GM12872 (cell line): Measurements from ENCODE around the gene MYO5A.

Source experiments
- TF ChIP-seq, protein P1 (sequence below): IDR thresholded peaks from 3 replicates; pipeline ENCODE4 v1.5.1; 2011; ENCODE audit warnings: low read depth, mild to moderate bottlenecking, low read length, moderate library complexity; ENCODE audit not compliant: insufficient read depth

MYO5A gene

DNA sequence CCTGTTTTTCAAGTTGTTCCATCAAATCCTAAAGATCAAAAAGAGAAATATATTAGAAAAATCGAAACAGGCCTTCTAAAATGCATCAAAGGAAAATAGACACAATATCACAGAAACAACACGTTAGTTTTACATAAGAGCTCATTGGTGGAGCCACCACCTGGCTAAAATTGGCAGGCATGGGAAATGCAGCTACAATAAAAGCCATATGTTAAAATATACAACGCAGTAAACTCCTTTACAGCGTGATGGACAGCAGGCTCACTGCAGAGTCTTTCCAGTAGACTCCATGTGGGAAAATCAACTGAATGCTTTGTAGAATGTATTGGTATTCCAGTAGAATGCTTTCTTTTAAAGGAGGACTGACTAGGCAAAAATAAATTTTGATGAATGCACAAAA lies 192.2 kb downstream of the MYO5A start:
- TF ChIP-seq, protein P1, sequence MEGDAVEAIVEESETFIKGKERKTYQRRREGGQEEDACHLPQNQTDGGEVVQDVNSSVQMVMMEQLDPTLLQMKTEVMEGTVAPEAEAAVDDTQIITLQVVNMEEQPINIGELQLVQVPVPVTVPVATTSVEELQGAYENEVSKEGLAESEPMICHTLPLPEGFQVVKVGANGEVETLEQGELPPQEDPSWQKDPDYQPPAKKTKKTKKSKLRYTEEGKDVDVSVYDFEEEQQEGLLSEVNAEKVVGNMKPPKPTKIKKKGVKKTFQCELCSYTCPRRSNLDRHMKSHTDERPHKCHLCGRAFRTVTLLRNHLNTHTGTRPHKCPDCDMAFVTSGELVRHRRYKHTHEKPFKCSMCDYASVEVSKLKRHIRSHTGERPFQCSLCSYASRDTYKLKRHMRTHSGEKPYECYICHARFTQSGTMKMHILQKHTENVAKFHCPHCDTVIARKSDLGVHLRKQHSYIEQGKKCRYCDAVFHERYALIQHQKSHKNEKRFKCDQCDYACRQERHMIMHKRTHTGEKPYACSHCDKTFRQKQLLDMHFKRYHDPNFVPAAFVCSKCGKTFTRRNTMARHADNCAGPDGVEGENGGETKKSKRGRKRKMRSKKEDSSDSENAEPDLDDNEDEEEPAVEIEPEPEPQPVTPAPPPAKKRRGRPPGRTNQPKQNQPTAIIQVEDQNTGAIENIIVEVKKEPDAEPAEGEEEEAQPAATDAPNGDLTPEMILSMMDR = 0 out of 3 replicates have a peak, but pooled peaks have one; percentile 11

DNA sequence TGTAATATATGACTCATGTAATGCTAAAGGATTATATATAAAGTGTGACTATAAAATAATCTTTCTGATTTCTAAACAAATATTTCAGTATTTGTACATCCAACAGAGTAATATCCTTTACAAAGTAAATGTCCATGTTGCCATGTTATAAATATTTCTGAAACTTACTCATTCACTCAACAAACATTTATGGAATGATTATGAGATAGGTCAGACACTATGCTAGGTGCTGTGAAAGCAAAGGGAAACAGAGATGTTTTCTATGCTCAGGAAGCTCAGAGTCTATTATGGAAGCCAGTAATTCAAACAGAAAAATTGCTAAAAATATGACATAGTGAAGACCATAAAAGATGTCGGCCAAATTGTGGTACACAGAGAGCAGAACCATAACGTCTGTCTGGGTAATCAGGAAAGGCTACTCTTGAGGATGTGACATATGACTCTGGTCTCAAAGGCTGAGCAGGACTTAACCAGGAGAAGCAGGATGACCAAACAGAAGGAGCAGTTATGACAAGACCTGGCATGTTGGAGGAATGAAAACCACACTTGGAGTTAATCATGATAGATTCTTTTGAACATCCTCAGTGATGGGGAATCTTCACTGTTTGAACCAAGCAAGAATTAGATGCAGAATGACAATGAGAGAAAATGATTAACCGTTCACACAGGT lies 194.1 kb downstream of the MYO5A start:
- TF ChIP-seq, protein P1 = no peak

DNA sequence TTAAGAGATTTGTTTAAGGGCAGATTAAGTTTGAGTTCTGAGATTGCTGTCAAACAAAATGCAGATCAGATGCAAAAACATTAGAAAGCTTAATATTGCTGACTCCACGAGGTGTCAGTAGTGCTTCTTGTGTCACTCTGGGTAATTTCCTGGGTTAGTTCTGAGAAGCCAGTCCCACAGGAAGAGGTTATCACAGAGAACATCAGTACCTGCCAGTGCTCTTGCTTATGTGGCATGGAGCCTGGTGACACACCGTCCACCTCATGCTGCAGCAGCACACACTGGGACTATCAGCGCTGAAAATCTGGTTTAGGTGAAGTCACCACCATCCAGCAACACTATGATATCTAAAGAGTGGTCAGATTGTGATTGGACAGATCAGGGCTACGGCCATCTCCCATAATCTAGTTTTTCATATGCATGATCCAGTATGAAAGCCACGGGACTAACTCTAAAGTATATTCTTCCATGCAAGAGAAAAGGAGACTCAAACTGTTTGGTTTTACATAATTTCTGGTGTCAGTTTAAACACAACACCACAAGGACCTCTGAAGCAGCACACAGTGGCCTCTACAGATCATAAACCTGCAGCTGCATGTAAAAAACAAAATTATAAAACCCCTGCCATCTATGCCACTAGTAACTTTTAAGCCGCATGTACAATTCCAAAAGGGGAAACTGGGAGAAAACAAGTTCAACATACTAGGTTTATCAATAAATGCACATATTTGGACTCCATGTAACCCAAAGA lies 197.0 kb downstream of the MYO5A start:
- TF ChIP-seq, protein P1 = peak; percentile 68

DNA sequence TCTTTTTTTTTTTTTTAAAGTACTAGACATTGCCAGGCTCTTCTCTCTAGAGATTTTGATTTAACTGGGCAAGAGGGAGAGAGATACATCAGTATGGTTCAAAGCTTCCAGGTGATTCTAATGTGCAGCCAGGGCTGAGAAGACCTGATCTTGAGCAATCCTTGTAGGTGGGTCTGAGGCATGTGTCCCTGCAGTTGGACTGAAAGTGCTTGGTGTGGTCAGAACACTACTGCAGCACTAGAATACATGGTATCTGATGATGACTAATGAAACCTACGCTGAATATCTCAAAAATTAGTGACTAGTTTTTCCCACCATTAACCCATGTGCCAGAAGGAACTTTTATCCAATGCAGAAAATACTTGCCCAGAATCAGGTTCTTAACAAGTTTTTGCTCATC lies 198.7 kb downstream of the MYO5A start:
- TF ChIP-seq, protein P1 = no peak

DNA sequence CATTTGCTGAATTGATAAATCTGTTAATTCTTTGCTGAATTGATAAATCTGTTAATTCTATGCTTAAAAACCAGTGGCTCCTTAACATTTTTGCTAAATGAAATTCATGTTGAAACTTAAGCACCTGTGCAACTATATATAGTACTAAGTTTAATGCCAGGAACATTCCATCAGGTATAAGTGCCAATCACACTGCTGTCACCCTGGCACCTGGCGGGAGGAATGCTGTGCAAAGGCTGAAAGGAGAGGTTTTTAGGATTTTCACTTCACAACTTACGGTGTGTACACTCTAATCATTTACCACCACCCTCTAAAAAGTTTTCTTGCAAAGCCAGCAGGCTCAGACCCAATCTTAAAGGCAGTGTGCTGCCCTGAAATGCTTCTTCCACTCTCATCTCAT lies 199.5 kb downstream of the MYO5A start:
- TF ChIP-seq, protein P1 = no peak

DNA sequence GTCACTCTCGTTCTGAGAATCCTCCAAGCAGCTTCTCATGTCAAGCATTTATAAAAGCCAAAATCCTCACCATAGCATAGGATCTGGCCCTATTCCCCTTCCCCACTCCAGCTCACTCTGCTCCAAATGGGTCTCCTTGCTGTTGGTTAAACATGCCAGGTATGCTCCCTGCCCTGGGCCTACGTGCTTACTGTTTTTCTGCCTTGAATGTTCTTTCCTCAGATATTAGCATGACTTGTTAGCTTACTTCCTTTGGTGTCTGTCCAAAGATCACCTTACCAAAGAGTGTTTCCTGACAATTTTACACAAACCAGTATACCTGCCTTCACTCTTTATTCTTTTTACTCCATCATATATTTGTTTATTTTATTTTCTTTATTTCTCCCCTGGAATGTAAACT lies 200.0 kb downstream of the MYO5A start:
- TF ChIP-seq, protein P1 = no peak

DNA sequence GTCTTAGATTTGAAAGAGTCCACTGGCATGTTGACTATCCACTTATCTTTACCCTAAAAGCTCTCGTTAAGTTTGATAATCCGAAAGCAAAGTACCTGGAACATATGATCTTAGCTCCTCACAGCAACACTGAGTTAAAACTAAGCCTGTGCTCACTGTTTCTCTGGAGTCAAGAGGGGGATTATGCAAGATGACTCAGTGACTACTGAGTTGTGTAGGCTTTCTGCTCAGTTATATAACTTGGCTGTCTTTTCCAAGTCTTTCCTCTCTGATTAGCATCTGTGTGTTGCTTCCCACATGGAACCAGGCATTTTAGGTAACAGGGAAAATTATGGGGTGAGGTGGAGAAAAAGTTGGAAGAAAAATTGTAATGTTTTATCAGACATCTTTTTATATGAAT lies 201.9 kb downstream of the MYO5A start:
- TF ChIP-seq, protein P1 = no peak
